HEK293T (cell line): ENCODE data around the gene RASSF5.

Experiments
- BHLHE40 ChIP-seq: fragments of 450-650 bp; IDR thresholded peaks from 2 replicates; pipeline ENCODE4 v1.6.1; 2016; ENCODE audit warnings: mild to moderate bottlenecking, moderate library complexity, borderline replicate concordance
- ELF4 ChIP-seq: fragments of 450-650 bp; IDR thresholded peaks from 2 replicates; pipeline ENCODE4 v1.6.1; 2017; ENCODE audit warnings: antibody characterized with exemption
- FOXM1 ChIP-seq: fragments of 450-650 bp; IDR thresholded peaks from 2 replicates; pipeline ENCODE4 v1.6.1; 2017; ENCODE audit warnings: mild to moderate bottlenecking, borderline replicate concordance
- PKNOX1 ChIP-seq: fragments of 450-650 bp; IDR thresholded peaks from 2 replicates; pipeline ENCODE4 v1.6.1; 2016
- SP1 ChIP-seq: fragments of 450-650 bp; IDR thresholded peaks from 2 replicates; pipeline ENCODE4 v1.6.1; 2017
- SUZ12 ChIP-seq: fragments of 450-650 bp; IDR thresholded peaks from 2 replicates; pipeline ENCODE4 v1.6.1; 2016; ENCODE audit warnings: mild to moderate bottlenecking
- TARDBP ChIP-seq: fragments of 450-650 bp; IDR thresholded peaks from 2 replicates; pipeline ENCODE4 v1.6.1; 2016

- no peak for TF ChIP-seq BHLHE40
- no peak for TF ChIP-seq SP1
- TF ChIP-seq FOXM1, result no peak
- TF ChIP-seq PKNOX1, result no peak
- TF ChIP-seq ELF4, result no peak
- no peak for TF ChIP-seq TARDBP
- no peak for TF ChIP-seq SUZ12
These were observed 10.5 kb downstream of the RASSF5 start for GRCh38 chr1:206517784-206518183.
